ENCODE measurements around the gene VPS18. TPM values are rescaled to one million over a fixed set of nuclear protein-coding genes. Genes with fewer than 3 reads are reported as not detected.
A peak's percentile ranks its signal among the peaks of the same experiment; 100 is the strongest.

The VPS18 gene
- total and polyA plus RNA-seq, 2 donors: 15.1 to 19.3 TPM

- H3K4me1 ChIP-seq (ENCODE audit: insufficient read depth): peaks cover 2% of the 10 kb centered on the region
- no peak overlapping the region for H3K27ac ChIP-seq (ENCODE audit: low read depth)
- H3K4me3 ChIP-seq (ENCODE audit: low read depth, low read length): peak overlapping the region; percentile 41
- 13% methylated on average over 24 of the region's 24 CpGs for WGBS
- no peak for DNase-seq (ENCODE audit: extremely low spot score)
- H3K36me3 ChIP-seq (ENCODE audit: insufficient read depth): no peaks in the 10 kb centered on the region
These were observed 33.2 kb downstream of the VPS18 start for GRCh38 chr15:40927495-40927872.

GRCh38 chr15:40927873-40928806 lies 33.9 kb downstream of the VPS18 start:
- Histone ChIP-seq H3K4me3 (ENCODE audit: low read depth, low read length) (peak overlapping the region; percentile 41), H3K4me1 (ENCODE audit: insufficient read depth) (peaks cover 2% of the 10 kb centered on the region)

GRCh38 chr15:40928821-40929659 lies 34.8 kb downstream of the VPS18 start, which contains the start of gene DLL4:
DLL4 (plus strand) TSS chr15:40929340; CDS start chr15:40929669, 329 bp downstream.
- Histone ChIP-seq H3K36me3 (ENCODE audit: insufficient read depth) (no peaks in the 10 kb centered on the region), H3K4me1 (ENCODE audit: insufficient read depth) (peaks cover 2% of the 10 kb centered on the region), H3K27ac (ENCODE audit: low read depth) (peak within 1 kb of the TSS; percentile 11), H3K4me3 (ENCODE audit: low read depth, low read length) (peak within 1 kb of the TSS; percentile 41)
- WGBS: under 1% methylated on average over 71 of the region's 71 CpGs
- DNase-seq (ENCODE audit: extremely low spot score): no peak

More at GRCh38 chr15:40927873-40928806, 33.9 kb downstream of the VPS18 start:
- WGBS: under 1% methylated on average over 68 of the region's 68 CpGs
- DNase-seq (ENCODE audit: extremely low spot score): no peak
- no peaks in the 10 kb centered on the region for H3K36me3 ChIP-seq (ENCODE audit: insufficient read depth)
- no peak overlapping the region for H3K27ac ChIP-seq (ENCODE audit: low read depth)

- Histone ChIP-seq H3K27ac (ENCODE audit: low read depth) (peak overlapping the region; percentile 11), H3K36me3 (ENCODE audit: insufficient read depth) (no peaks in the 10 kb centered on the region), H3K4me3 (ENCODE audit: low read depth, low read length) (peak overlapping the region; percentile 41), H3K4me1 (ENCODE audit: insufficient read depth) (peaks cover 2% of the 10 kb centered on the region)
- no peak for DNase-seq (ENCODE audit: extremely low spot score)
- WGBS: under 1% methylated on average over 56 of the region's 56 CpGs
These were observed 35.6 kb downstream of the VPS18 start for GRCh38 chr15:40929660-40930429.

- H3K27ac ChIP-seq (ENCODE audit: low read depth): no peak overlapping the region
- DNase-seq (ENCODE audit: extremely low spot score): no peak
These were observed 36.4 kb downstream of the VPS18 start for GRCh38 chr15:40930430-40931299.

GRCh38 chr15:40931300-40932142 lies 37.3 kb downstream of the VPS18 start:
- WGBS: 79% methylated on average over 16 of the region's 16 CpGs
- H3K27ac ChIP-seq (ENCODE audit: low read depth): no peak overlapping the region
- peak overlapping the region; percentile 20 for H3K4me3 ChIP-seq (ENCODE audit: low read depth, low read length)

More at GRCh38 chr15:40930430-40931299, 36.4 kb downstream of the VPS18 start:
- 2% methylated on average over 46 of the region's 46 CpGs for WGBS
- no peaks in the 10 kb centered on the region for H3K36me3 ChIP-seq (ENCODE audit: insufficient read depth)
- H3K4me1 ChIP-seq (ENCODE audit: insufficient read depth): peaks cover 2% of the 10 kb centered on the region
- peak overlapping the region; percentile 41 for H3K4me3 ChIP-seq (ENCODE audit: low read depth, low read length)

GRCh38 chr15:40932156-40932555 lies 37.9 kb downstream of the VPS18 start:
- Histone ChIP-seq H3K36me3 (ENCODE audit: insufficient read depth) (no peaks in the 10 kb centered on the region), H3K4me1 (ENCODE audit: insufficient read depth) (peaks cover 2% of the 10 kb centered on the region), H3K27ac (ENCODE audit: low read depth) (no peak overlapping the region), H3K4me3 (ENCODE audit: low read depth, low read length) (peak overlapping the region; percentile 6)
- 86% methylated on average over 8 of the region's 8 CpGs for WGBS
- DNase-seq (ENCODE audit: extremely low spot score): no peak

More at GRCh38 chr15:40931300-40932142, 37.3 kb downstream of the VPS18 start:
- Histone ChIP-seq H3K36me3 (ENCODE audit: insufficient read depth) (no peaks in the 10 kb centered on the region), H3K4me1 (ENCODE audit: insufficient read depth) (peaks cover 2% of the 10 kb centered on the region)
- DNase-seq (ENCODE audit: extremely low spot score): no peak

- Histone ChIP-seq H3K4me3 (ENCODE audit: low read depth, low read length) (no peak overlapping the region), H3K36me3 (ENCODE audit: insufficient read depth) (no peaks in the 10 kb centered on the region), H3K27ac (ENCODE audit: low read depth) (no peak overlapping the region), H3K4me1 (ENCODE audit: insufficient read depth) (peaks cover 2% of the 10 kb centered on the region)
- DNase-seq (ENCODE audit: extremely low spot score): no peak
- WGBS: 79% methylated on average over 11 of the region's 11 CpGs
These were observed 38.6 kb downstream of the VPS18 start for GRCh38 chr15:40932649-40933516.

- whole genome bisulfite sequencing: 77% methylated on average over 3 of the region's 3 CpGs
- Histone ChIP-seq H3K4me1 (ENCODE audit: insufficient read depth) (peaks cover 2% of the 10 kb centered on the region), H3K27ac (ENCODE audit: low read depth) (no peak overlapping the region), H3K36me3 (ENCODE audit: insufficient read depth) (no peaks in the 10 kb centered on the region), H3K4me3 (ENCODE audit: low read depth, low read length) (no peak overlapping the region)
- DNase-seq (ENCODE audit: extremely low spot score): no peak
These were observed 39.3 kb downstream of the VPS18 start for GRCh38 chr15:40933517-40933902.

- Histone ChIP-seq H3K4me3 (ENCODE audit: low read depth, low read length) (no peak overlapping the region), H3K36me3 (ENCODE audit: insufficient read depth) (no peaks in the 10 kb centered on the region), H3K27ac (ENCODE audit: low read depth) (no peak overlapping the region), H3K4me1 (ENCODE audit: insufficient read depth) (no peaks in the 10 kb centered on the region)
- WGBS: 93% methylated on average over 6 of the region's 6 CpGs
- DNase-seq (ENCODE audit: extremely low spot score): no peak
These were observed 40.2 kb downstream of the VPS18 start for GRCh38 chr15:40934457-40934856.

GRCh38 chr15:40936234-40936708 lies 42.0 kb downstream of the VPS18 start:
- Histone ChIP-seq H3K4me1 (ENCODE audit: insufficient read depth) (no peaks in the 10 kb centered on the region), H3K27ac (ENCODE audit: low read depth) (no peak overlapping the region), H3K36me3 (ENCODE audit: insufficient read depth) (no peaks in the 10 kb centered on the region), H3K4me3 (ENCODE audit: low read depth, low read length) (no peak overlapping the region)
- DNase-seq (ENCODE audit: extremely low spot score): no peak
- WGBS: 91% methylated on average over 31 of the region's 31 CpGs
